ENCODE results near the gene BABAM2.

DNA sequence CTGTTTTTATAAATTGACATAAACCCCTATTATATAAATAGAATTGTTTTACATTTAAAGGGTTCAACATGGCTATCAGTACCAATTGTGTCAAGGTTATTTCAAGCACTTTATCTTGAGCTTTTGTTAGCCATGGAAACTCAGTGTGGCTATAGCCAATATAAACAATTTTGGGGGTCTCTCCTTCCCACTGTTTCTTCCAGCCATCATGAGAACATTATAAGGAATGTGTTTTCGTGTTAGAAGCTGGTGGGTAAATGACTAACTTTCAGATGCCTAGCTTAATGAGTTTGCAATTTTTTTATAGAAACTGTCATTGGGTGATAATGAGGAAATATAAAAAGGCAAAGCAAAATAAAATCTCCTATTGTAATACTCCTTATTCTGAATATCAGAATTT lies 348.7 kb downstream of the BABAM2 start:
- TF ChIP-seq FOXA1 (IDR thresholded peaks at IDR 0.05) (no peak), ELF4 (IDR thresholded peaks at IDR 0.05) (no peak), SP1 (IDR thresholded peaks at IDR 0.05) (no peak), TARDBP (IDR thresholded peaks at IDR 0.05) (no peak), LEF1 (IDR thresholded peaks at IDR 0.05; ENCODE audit: borderline replicate concordance) (no peak), L3MBTL2 (conservative IDR thresholded peaks at IDR 0.05) (no peak), BHLHE40 (IDR thresholded peaks at IDR 0.05; ENCODE audit: borderline replicate concordance) (no peak), SUZ12 (IDR thresholded peaks at IDR 0.05) (no peak)
- TF ChIP-seq, protein P1, sequence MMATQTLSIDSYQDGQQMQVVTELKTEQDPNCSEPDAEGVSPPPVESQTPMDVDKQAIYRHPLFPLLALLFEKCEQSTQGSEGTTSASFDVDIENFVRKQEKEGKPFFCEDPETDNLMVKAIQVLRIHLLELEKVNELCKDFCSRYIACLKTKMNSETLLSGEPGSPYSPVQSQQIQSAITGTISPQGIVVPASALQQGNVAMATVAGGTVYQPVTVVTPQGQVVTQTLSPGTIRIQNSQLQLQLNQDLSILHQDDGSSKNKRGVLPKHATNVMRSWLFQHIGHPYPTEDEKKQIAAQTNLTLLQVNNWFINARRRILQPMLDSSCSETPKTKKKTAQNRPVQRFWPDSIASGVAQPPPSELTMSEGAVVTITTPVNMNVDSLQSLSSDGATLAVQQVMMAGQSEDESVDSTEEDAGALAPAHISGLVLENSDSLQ (IDR thresholded peaks at IDR 0.05), result no peak

Data from HEK293T (cell line).